HG02981 (cell line): ENCODE measurements around the gene WDR70.
"Not testable (repeated sequence)": the region's sequence is repeated elsewhere in the genome, so short reads cannot be mapped to it uniquely, and the experiment has no call there.

ENCODE experiments used
- ATAC-seq: cut with Tn5 transposase; IDR thresholded peaks from one replicate; pipeline ENCODE4 v1.9.1; 2021; ENCODE audit warnings: mild to moderate bottlenecking, moderate library complexity; ENCODE audit not compliant: unreplicated experiment

WDR70 gene

GRCh38 chr5:37628876-37629275 lies 249.8 kb downstream of the WDR70 start:
- no peak for ATAC-seq

GRCh38 chr5:37631939-37632338 lies 252.8 kb downstream of the WDR70 start:
- no peak for ATAC-seq

GRCh38 chr5:37637165-37637845 lies 258.2 kb downstream of the WDR70 start:
- no peak for ATAC-seq

- no peak for ATAC-seq
These were observed 259.8 kb downstream of the WDR70 start for GRCh38 chr5:37638897-37639296.

- ATAC-seq, result no peak
These were observed 261.0 kb downstream of the WDR70 start for GRCh38 chr5:37640088-37640487.

GRCh38 chr5:37641933-37642332 lies 262.8 kb downstream of the WDR70 start:
- ATAC-seq, result no peak

GRCh38 chr5:37645707-37646106 lies 266.6 kb downstream of the WDR70 start:
- no peak for ATAC-seq

- not testable (repeated sequence) for ATAC-seq
These were observed 275.4 kb downstream of the WDR70 start for GRCh38 chr5:37654566-37654965.

- no peak for ATAC-seq
These were observed 277.9 kb downstream of the WDR70 start for GRCh38 chr5:37657046-37657445.

- ATAC-seq, result no peak
These were observed 279.3 kb downstream of the WDR70 start for GRCh38 chr5:37658440-37658839.

GRCh38 chr5:37660319-37660718 lies 281.2 kb downstream of the WDR70 start:
- no peak for ATAC-seq

- ATAC-seq, result no peak
These were observed 282.3 kb downstream of the WDR70 start for GRCh38 chr5:37661227-37661920.

GRCh38 chr5:37661951-37662350 lies 282.8 kb downstream of the WDR70 start:
- no peak for ATAC-seq

- ATAC-seq, result no peak
These were observed 283.2 kb downstream of the WDR70 start for GRCh38 chr5:37662362-37662761.

- ATAC-seq, result no peak
These were observed 283.8 kb downstream of the WDR70 start for GRCh38 chr5:37662789-37663485.

- no peak for ATAC-seq
These were observed 284.4 kb downstream of the WDR70 start for GRCh38 chr5:37663538-37663937.

- ATAC-seq, result no peak
These were observed 285.4 kb downstream of the WDR70 start for GRCh38 chr5:37664551-37664950.

- no peak for ATAC-seq
These were observed 286.2 kb downstream of the WDR70 start for GRCh38 chr5:37665272-37665671.

GRCh38 chr5:37665889-37666288 lies 286.8 kb downstream of the WDR70 start:
- no peak for ATAC-seq

- no peak for ATAC-seq
These were observed 288.3 kb downstream of the WDR70 start for GRCh38 chr5:37667430-37667829.

GRCh38 chr5:37667846-37668245 lies 288.7 kb downstream of the WDR70 start:
- no peak for ATAC-seq

- no peak for ATAC-seq
These were observed 289.5 kb downstream of the WDR70 start for GRCh38 chr5:37668524-37669047.
